Activated naive CD4-positive, alpha-beta T cell treated with anti-CD3 and anti-CD28 coated beads, Interleukin-2, amount 50 U/mL, for 24 hours (primary cell): ENCODE data around the gene GPR15.
A peak's percentile ranks its signal among the peaks of the same experiment; 100 is the strongest.

ENCODE experiments used
- H3K27ac Mint-ChIP-seq: one replicate; pipeline ENCODE4 v1.8.0; 2021; ENCODE audit warnings: mild to moderate bottlenecking, mixed read lengths
- H3K27me3 Mint-ChIP-seq: one replicate; pipeline ENCODE4 v1.8.0; 2021; ENCODE audit warnings: mixed read lengths
- H3K36me3 Mint-ChIP-seq: one replicate; pipeline ENCODE4 v1.8.0; 2021; ENCODE audit warnings: mixed read lengths
- H3K4me1 Mint-ChIP-seq: one replicate; pipeline ENCODE4 v1.8.0; 2021; ENCODE audit warnings: mixed read lengths
- H3K4me3 Mint-ChIP-seq: one replicate; pipeline ENCODE4 v1.8.0; 2021; ENCODE audit warnings: mild to moderate bottlenecking, mixed read lengths
- H3K9me3 Mint-ChIP-seq: one replicate; pipeline ENCODE4 v1.8.0; 2021; ENCODE audit warnings: mixed read lengths

Gene GPR15

GRCh38 chr3:98561727-98562521 lies 30.1 kb downstream of the GPR15 start:
- no peaks in the 10 kb centered on the region for H3K9me3 Mint-ChIP-seq
- H3K27me3 Mint-ChIP-seq = no peaks in the 10 kb centered on the region
- H3K4me1 Mint-ChIP-seq = peaks cover 89% of the 10 kb centered on the region
- H3K36me3 Mint-ChIP-seq = no peaks in the 10 kb centered on the region
- H3K4me3 Mint-ChIP-seq = no peak overlapping the region
- H3K27ac Mint-ChIP-seq = peak overlapping the region; percentile 70

GRCh38 chr3:98563661-98564281 lies 32.0 kb downstream of the GPR15 start:
- H3K4me3 Mint-ChIP-seq = peak overlapping the region; percentile 63

GRCh38 chr3:98564282-98565005 lies 32.7 kb downstream of the GPR15 start:
- Mint-ChIP-seq H3K27me3 (no peaks in the 10 kb centered on the region), H3K9me3 (no peaks in the 10 kb centered on the region), H3K4me3 (peak overlapping the region; percentile 73), H3K27ac (peak overlapping the region; percentile 94), H3K4me1 (peaks cover 87% of the 10 kb centered on the region), H3K36me3 (peaks cover 2% of the 10 kb centered on the region)

More at GRCh38 chr3:98563661-98564281, 32.0 kb downstream of the GPR15 start:
- Mint-ChIP-seq H3K27me3 (no peaks in the 10 kb centered on the region), H3K4me1 (peaks cover 87% of the 10 kb centered on the region), H3K36me3 (no peaks in the 10 kb centered on the region), H3K9me3 (no peaks in the 10 kb centered on the region), H3K27ac (peak overlapping the region; percentile 94)

GRCh38 chr3:98565237-98565643 lies 33.5 kb downstream of the GPR15 start:
- peaks cover 88% of the 10 kb centered on the region for H3K4me1 Mint-ChIP-seq
- no peaks in the 10 kb centered on the region for H3K9me3 Mint-ChIP-seq
- peak overlapping the region; percentile 86 for H3K27ac Mint-ChIP-seq
- H3K4me3 Mint-ChIP-seq = peak overlapping the region; percentile 70
- no peaks in the 10 kb centered on the region for H3K27me3 Mint-ChIP-seq
- peaks cover 2% of the 10 kb centered on the region for H3K36me3 Mint-ChIP-seq

- Mint-ChIP-seq H3K27ac (peak overlapping the region; percentile 86), H3K27me3 (no peaks in the 10 kb centered on the region), H3K4me1 (peaks cover 85% of the 10 kb centered on the region), H3K4me3 (peak overlapping the region; percentile 70), H3K36me3 (peaks cover 2% of the 10 kb centered on the region), H3K9me3 (no peaks in the 10 kb centered on the region)
These were observed 34.1 kb downstream of the GPR15 start for GRCh38 chr3:98565843-98566242.

- Mint-ChIP-seq H3K27ac (peak overlapping the region; percentile 26), H3K4me1 (peaks cover 78% of the 10 kb centered on the region), H3K27me3 (no peaks in the 10 kb centered on the region)
These were observed 36.0 kb downstream of the GPR15 start for GRCh38 chr3:98567666-98568270.

GRCh38 chr3:98568402-98568801 lies 36.6 kb downstream of the GPR15 start:
- peaks cover 78% of the 10 kb centered on the region for H3K4me1 Mint-ChIP-seq
- no peak overlapping the region for H3K4me3 Mint-ChIP-seq
- H3K27ac Mint-ChIP-seq = no peak overlapping the region

More at GRCh38 chr3:98567666-98568270, 36.0 kb downstream of the GPR15 start:
- no peaks in the 10 kb centered on the region for H3K9me3 Mint-ChIP-seq
- peaks cover 2% of the 10 kb centered on the region for H3K36me3 Mint-ChIP-seq
- H3K4me3 Mint-ChIP-seq = no peak overlapping the region

GRCh38 chr3:98573181-98573728 lies 41.5 kb downstream of the GPR15 start:
- peaks cover 46% of the 10 kb centered on the region for H3K4me1 Mint-ChIP-seq

More at GRCh38 chr3:98568402-98568801, 36.6 kb downstream of the GPR15 start:
- Mint-ChIP-seq H3K36me3 (peaks cover 2% of the 10 kb centered on the region), H3K27me3 (no peaks in the 10 kb centered on the region), H3K9me3 (no peaks in the 10 kb centered on the region)

GRCh38 chr3:98574132-98574531 lies 42.4 kb downstream of the GPR15 start:
- H3K9me3 Mint-ChIP-seq = no peaks in the 10 kb centered on the region
- H3K27ac Mint-ChIP-seq = peak overlapping the region; percentile 77
- H3K36me3 Mint-ChIP-seq = peaks cover 17% of the 10 kb centered on the region
- peaks cover 47% of the 10 kb centered on the region for H3K4me1 Mint-ChIP-seq
- H3K27me3 Mint-ChIP-seq = no peaks in the 10 kb centered on the region
- no peak overlapping the region for H3K4me3 Mint-ChIP-seq

More at GRCh38 chr3:98573181-98573728, 41.5 kb downstream of the GPR15 start:
- peak overlapping the region; percentile 93 for H3K27ac Mint-ChIP-seq
- peaks cover 15% of the 10 kb centered on the region for H3K36me3 Mint-ChIP-seq
- no peaks in the 10 kb centered on the region for H3K27me3 Mint-ChIP-seq
- no peak overlapping the region for H3K4me3 Mint-ChIP-seq
- H3K9me3 Mint-ChIP-seq = no peaks in the 10 kb centered on the region

- Mint-ChIP-seq H3K4me3 (no peak overlapping the region), H3K27ac (peak overlapping the region; percentile 25), H3K9me3 (no peaks in the 10 kb centered on the region), H3K4me1 (peaks cover 34% of the 10 kb centered on the region), H3K36me3 (peaks cover 19% of the 10 kb centered on the region), H3K27me3 (no peaks in the 10 kb centered on the region)
These were observed 45.6 kb downstream of the GPR15 start for GRCh38 chr3:98577178-98577895.

- no peak overlapping the region for H3K4me3 Mint-ChIP-seq
- H3K9me3 Mint-ChIP-seq = no peaks in the 10 kb centered on the region
- H3K27me3 Mint-ChIP-seq = no peaks in the 10 kb centered on the region
- H3K4me1 Mint-ChIP-seq = peaks cover 21% of the 10 kb centered on the region
- peak overlapping the region; percentile 44 for H3K27ac Mint-ChIP-seq
- peaks cover 36% of the 10 kb centered on the region for H3K36me3 Mint-ChIP-seq
These were observed 48.9 kb downstream of the GPR15 start for GRCh38 chr3:98580401-98581386.

- no peaks in the 10 kb centered on the region for H3K9me3 Mint-ChIP-seq
- peak overlapping the region; percentile 60 for H3K27ac Mint-ChIP-seq
- H3K36me3 Mint-ChIP-seq = peaks cover 35% of the 10 kb centered on the region
- H3K4me3 Mint-ChIP-seq = no peak overlapping the region
- H3K4me1 Mint-ChIP-seq = peaks cover 21% of the 10 kb centered on the region
- H3K27me3 Mint-ChIP-seq = no peaks in the 10 kb centered on the region
These were observed 49.7 kb downstream of the GPR15 start for GRCh38 chr3:98581474-98581873.

GRCh38 chr3:98582042-98582441 lies 50.3 kb downstream of the GPR15 start:
- Mint-ChIP-seq H3K27me3 (no peaks in the 10 kb centered on the region), H3K4me3 (no peak overlapping the region), H3K9me3 (no peaks in the 10 kb centered on the region), H3K27ac (no peak overlapping the region), H3K4me1 (peaks cover 17% of the 10 kb centered on the region), H3K36me3 (peaks cover 32% of the 10 kb centered on the region)

GRCh38 chr3:98583766-98584165 lies 52.0 kb downstream of the GPR15 start:
- peaks cover 24% of the 10 kb centered on the region for H3K36me3 Mint-ChIP-seq
- peaks cover 15% of the 10 kb centered on the region for H3K4me1 Mint-ChIP-seq
- no peak overlapping the region for H3K4me3 Mint-ChIP-seq
- H3K9me3 Mint-ChIP-seq = no peaks in the 10 kb centered on the region
- H3K27me3 Mint-ChIP-seq = no peaks in the 10 kb centered on the region
- H3K27ac Mint-ChIP-seq = peak overlapping the region; percentile 18
